Ishikawa (cell line): ENCODE data around the gene TIE1.

Experiments used
- TAF1 ChIP-seq: IDR thresholded peaks from 2 replicates; pipeline ENCODE4 v1.6.1; 2012; ENCODE audit warnings: low read depth, mild to moderate bottlenecking
- TF ChIP-seq, protein P1 (sequence below): IDR thresholded peaks from 2 replicates; pipeline ENCODE4 v1.6.1; 2012

DNA sequence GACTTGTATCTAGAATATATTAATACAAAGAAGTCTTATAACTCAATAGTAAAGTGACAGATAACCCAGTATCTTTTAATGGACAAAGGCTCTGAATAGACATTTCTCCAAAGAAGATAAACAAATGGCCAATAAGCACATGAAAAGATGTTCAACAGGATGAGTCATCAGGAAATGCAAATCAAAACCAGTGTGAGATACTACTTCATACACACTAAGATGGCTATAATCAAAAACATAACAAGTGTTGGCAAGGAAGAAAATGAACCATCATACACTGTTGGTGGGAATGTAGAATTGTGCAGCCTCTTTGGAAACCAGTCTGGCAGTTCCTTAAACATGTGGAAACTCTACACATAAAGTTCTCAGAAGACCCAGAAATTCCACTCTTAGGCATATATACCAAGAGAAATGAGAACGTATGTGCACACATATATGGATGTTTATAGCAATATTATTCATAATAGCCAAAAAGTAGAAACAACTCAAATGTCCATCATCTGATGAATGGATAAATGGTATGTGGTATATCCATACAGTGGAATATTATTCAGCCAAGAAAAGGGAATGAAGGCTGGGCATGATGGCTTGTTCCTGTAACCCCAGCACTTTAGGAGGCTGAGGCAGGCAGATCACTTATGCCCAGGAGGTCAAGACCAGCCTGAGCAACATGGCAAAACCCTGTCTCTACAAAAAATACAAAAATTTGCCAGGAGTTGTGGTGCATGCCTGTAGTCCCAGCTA is 26.9 kb downstream of the TIE1 start:
- TF ChIP-seq, protein P1, sequence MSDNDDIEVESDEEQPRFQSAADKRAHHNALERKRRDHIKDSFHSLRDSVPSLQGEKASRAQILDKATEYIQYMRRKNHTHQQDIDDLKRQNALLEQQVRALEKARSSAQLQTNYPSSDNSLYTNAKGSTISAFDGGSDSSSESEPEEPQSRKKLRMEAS: no peak
- TF ChIP-seq TAF1: no peak
